GM12865 (cell line): Measurements from ENCODE around the gene ANKRD60.
A peak's percentile ranks its signal among the peaks of the same experiment; 100 is the strongest.

Experiments
- DNase-seq: peaks from one replicate; pipeline ENCODE4 v3.0.0; 2010; ENCODE audit warnings: low read depth
- H3K4me3 ChIP-seq: 2 replicates; pipeline ENCODE4 v1.5.1; 2011; ENCODE audit warnings: mild to moderate bottlenecking, low read depth, low read length, control low read depth
- TF ChIP-seq, protein P1 (sequence below): IDR thresholded peaks from 2 replicates; pipeline ENCODE4 v1.5.1; 2011; ENCODE audit warnings: low read length, control low read depth, low read depth, inconsistent platforms; ENCODE audit not compliant: insufficient read depth; ENCODE audit errors: missing control alignments

ANKRD60 gene

DNA sequence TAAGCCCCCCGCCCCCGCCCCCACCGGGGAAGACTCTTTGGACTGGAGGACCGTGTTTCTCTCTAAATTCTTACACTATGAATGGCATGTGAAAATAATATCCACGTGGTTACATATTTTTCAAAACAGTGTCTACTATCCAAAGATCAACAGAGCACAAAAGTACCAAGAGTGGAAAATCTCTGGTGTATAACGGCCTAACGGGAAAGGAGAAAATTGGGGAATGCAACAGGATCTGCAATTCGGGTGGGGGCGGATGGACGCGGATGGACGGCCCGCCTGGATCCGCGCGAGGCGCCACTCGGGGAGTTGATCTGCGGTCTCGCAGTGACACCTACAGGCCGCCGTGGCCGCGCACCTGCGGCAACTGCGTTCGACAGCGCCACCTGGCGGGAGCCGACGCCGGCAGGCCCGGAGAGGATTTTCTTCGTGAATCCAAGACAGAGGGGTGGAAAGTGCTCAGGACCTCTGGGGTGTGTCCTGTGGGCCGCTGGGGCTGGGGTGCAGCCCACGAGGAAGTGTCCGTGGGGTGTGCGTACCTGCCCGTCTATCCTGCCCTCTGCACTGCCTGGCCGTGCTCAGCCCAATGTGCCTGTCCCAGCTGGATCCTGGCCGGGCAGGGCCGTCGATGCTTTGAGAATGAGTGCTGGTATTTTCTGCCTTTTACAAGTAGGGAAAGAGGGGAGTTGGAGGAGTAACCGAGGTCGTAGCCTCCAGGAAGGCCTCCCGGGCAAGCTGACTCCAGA lies 18.6 kb downstream of the ANKRD60 start:
- TF ChIP-seq, protein P1, sequence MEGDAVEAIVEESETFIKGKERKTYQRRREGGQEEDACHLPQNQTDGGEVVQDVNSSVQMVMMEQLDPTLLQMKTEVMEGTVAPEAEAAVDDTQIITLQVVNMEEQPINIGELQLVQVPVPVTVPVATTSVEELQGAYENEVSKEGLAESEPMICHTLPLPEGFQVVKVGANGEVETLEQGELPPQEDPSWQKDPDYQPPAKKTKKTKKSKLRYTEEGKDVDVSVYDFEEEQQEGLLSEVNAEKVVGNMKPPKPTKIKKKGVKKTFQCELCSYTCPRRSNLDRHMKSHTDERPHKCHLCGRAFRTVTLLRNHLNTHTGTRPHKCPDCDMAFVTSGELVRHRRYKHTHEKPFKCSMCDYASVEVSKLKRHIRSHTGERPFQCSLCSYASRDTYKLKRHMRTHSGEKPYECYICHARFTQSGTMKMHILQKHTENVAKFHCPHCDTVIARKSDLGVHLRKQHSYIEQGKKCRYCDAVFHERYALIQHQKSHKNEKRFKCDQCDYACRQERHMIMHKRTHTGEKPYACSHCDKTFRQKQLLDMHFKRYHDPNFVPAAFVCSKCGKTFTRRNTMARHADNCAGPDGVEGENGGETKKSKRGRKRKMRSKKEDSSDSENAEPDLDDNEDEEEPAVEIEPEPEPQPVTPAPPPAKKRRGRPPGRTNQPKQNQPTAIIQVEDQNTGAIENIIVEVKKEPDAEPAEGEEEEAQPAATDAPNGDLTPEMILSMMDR = peak; percentile 100
- no peak overlapping the region for H3K4me3 ChIP-seq
- DNase-seq = peak; percentile 84

DNA sequence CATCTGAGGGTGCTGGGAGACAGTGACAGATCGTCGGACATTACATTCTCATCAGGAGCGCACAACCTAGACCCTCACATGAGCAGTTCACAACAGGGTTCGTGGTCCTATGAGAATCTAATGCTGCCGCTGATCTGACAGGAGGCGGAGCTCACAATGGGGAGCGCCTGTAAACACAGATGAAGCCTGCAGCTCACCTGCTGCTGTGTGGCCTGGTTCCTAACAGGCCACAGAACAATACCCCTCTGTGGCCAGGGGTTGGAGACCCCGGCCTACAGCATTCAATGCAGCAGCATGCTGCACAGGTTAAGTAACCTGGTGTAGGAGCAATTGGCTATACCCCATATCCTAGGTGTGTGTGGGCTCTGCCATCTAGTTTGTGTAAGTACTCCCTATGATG lies 19.5 kb downstream of the ANKRD60 start:
- H3K4me3 ChIP-seq = no peak overlapping the region
- TF ChIP-seq, protein P1 = no peak
- no peak for DNase-seq

DNA sequence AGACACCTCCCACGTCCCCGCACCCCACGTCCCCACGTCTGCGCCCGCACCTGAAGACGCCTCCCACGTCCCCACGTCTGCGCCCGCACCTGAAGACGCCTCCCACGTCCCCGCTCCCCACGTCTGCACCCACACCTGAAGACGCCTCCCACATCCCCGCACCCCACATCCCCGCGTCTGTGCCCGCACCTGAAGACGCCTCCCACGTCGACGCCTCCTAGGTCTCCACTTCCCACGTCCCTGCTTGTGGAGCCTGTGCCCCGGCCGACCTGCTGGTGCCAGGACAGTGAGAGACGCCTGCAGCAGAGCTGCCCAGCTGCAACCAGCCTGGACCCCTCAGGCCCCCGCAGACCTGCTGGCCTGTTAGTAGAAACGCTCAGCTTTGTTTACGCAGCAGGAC lies 22.6 kb downstream of the ANKRD60 start:
- DNase-seq = no peak
- no peak overlapping the region for H3K4me3 ChIP-seq
- TF ChIP-seq, protein P1 = no peak

DNA sequence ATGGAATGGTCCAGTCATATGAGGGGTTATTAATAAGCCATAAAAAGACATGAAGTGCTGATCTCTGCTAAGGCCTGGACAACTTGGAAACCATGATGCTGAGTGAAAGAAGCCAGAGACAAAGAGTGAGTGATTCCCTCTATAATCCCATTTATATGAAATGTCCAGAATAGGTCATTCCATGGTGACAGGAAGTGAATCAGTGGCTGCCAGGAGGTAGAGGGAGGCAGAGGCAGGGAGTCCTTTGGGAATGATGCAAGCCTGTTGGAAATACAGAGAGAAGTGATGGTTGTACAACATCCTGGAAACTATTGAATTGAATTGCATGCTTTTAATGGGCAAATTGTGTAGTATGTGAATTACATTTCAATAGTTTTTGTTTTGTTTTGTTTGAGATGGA lies 26.4 kb downstream of the ANKRD60 start:
- no peak for DNase-seq
- H3K4me3 ChIP-seq = no peak overlapping the region
- TF ChIP-seq, protein P1 = no peak

DNA sequence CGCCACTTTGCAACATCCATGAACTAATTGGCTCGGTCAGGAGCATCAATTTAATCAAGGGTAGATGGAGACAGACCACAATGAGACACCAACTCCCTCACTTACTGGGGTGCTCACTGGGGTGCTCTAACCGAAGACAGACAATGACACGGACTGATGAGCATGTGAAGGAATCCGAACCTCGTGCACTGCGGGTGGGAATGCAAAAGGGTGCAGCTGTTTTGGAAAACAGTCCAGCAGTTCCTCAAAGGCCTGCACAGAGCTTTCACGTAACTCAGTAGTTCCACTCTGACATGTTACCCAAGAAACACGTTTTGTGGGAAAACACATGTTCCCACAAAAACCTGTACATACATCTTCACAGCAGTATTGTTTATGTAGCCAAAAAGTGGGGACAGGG lies 26.8 kb downstream of the ANKRD60 start:
- H3K4me3 ChIP-seq = no peak overlapping the region

DNA sequence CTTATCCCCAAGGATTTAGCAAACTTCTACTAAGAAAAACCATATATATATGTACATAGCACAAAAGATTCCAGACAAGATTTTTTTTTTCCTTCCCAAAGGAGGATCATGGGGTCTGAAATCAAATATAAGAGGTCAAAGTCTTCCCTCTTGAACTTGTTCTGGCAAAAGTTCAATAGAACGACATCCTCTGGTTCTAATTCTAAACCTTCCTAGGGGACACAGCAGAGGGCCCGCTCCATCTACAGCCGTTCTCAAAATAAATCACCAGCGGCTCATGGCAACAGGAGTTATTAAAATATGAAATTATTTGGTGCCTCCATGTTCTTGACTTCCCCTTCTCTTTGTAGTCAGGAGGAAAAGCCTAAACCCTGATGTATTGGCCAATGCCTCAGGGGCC lies 29.0 kb downstream of the ANKRD60 start:
- TF ChIP-seq, protein P1 = no peak
- no peak for DNase-seq
- no peak overlapping the region for H3K4me3 ChIP-seq

More for the DNA sequence above, 26.8 kb downstream of the ANKRD60 start:
- DNase-seq = no peak
- TF ChIP-seq, protein P1 = no peak

DNA sequence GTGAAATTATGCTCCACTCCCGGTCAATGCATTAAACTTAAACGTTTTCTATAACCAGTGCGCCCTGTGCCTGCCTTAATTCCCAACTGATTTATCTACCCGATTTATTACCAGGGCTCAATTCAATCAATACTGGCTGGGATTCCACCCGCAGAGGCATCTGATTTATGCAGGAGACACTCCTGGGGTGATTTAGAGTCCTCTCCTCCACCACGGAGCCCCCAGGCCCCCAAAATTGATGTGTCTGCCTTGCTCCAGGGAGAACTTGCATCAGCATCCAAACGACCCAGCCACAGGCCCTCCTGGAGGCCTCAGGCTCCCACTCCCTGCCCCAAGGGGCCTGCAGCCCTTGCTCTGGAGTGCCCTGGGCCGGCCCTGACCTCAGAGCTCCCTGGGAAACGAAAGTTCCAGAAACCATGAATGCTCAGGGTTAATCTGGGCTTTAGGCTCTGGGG lies 29.5 kb downstream of the ANKRD60 start:
- H3K4me3 ChIP-seq = no peak overlapping the region
- no peak for DNase-seq
- TF ChIP-seq, protein P1 = no peak
